Endothelial cell of umbilical vein (primary cell): ENCODE data around the gene SGSH. TPM values are rescaled to one million over a fixed set of nuclear protein-coding genes. Genes with fewer than 3 reads are reported as not detected.

Experiments
- BruUV-seq: library from RNA; stranded (reverse); fragments of 400-500 nt; replicated peaks from 2 replicates; lab custom pipeline; 2021; lab: Mats Ljungman, UMichigan
- CTCF ChIA-PET: fragments of 300-600, 350-600 bp; sonication (Branson Sonifier 250); formaldehyde crosslinking; loops from one replicate; lab custom pipeline; 2021; ENCODE audit warnings: antibody characterized with exemption, inconsistent platforms; lab: Charles Lee
- POLR2A ChIA-PET: fragments of 300-600, 350-600 bp; sonication (Branson Sonifier 250); formaldehyde crosslinking; loops from one replicate; lab custom pipeline; 2021; ENCODE audit warnings: antibody characterized with exemption, inconsistent platforms; lab: Charles Lee
- DNase-seq: peaks from one replicate; pipeline ENCODE4 v3.0.0-alpha.2; 2011; ENCODE audit warnings: low read depth, low spot score
- FAIRE-seq: peaks from 2 replicates; lab custom pipeline; 2011; peaks lifted over from hg19 to GRCh38; lab: Jason Lieb, UNC
- H2AFZ ChIP-seq: 2 replicates; pipeline ENCODE4 v1.6.0; 2012; ENCODE audit warnings: low read depth, low read length, control low read depth, inconsistent platforms
- H3K27ac ChIP-seq: 2 replicates; pipeline ENCODE4 v1.5.1; 2011; ENCODE audit warnings: low read depth, mild to moderate bottlenecking, control low read depth, low read length, moderate library complexity; ENCODE audit not compliant: insufficient read depth
- H3K27me3 ChIP-seq, 2 experiments: 2 replicates each; pipeline versions ENCODE4 v1.6.0 to v1.6.1; 2011; ENCODE audit warnings: low read length in 2 of 2, mixed read lengths in 1 of 2; ENCODE audit not compliant: control insufficient read depth in 2 of 2, insufficient read depth in 2 of 2
- H3K36me3 ChIP-seq, 2 experiments: 2 replicates in 1 of 2; 3 replicates in 1 of 2; pipeline ENCODE4 v1.5.1; 2011; ENCODE audit warnings: low read length in 2 of 2, mild to moderate bottlenecking in 1 of 2, moderate library complexity in 1 of 2; ENCODE audit not compliant: control insufficient read depth in 2 of 2, insufficient read depth in 2 of 2; ENCODE audit errors: extremely low read depth in 1 of 2
- H3K4me1 ChIP-seq: 3 replicates; pipeline ENCODE4 v1.5.1; 2011; ENCODE audit warnings: mild to moderate bottlenecking, low read length; ENCODE audit not compliant: control insufficient read depth, insufficient read depth; ENCODE audit errors: extremely low read depth
- H3K4me2 ChIP-seq: 2 replicates; pipeline ENCODE4 v1.6.1; 2011; ENCODE audit warnings: low read length, control low read depth, mixed read lengths; ENCODE audit not compliant: insufficient read depth
- H3K4me3 ChIP-seq, 3 experiments: fragments of 200-600 bp in 1 of 3; sonication (generic), shearing (Covaris generic) in 1 of 3; replicated peaks in 1 of 3; 2 replicates each; pipeline ENCODE4 v1.5.1; 2011 to 2016; ENCODE audit warnings: control low read depth in 3 of 3, low read length in 3 of 3, mild to moderate bottlenecking in 2 of 3, inconsistent platforms in 1 of 3, low read depth in 1 of 3, moderate library complexity in 1 of 3; ENCODE audit not compliant: insufficient read depth in 1 of 3
- H3K79me2 ChIP-seq: 2 replicates; pipeline ENCODE4 v1.6.0; 2012; ENCODE audit warnings: low read length, inconsistent platforms; ENCODE audit not compliant: control insufficient read depth, insufficient read depth
- H3K9ac ChIP-seq: replicated peaks from 2 replicates; pipeline ENCODE3; 2011; ENCODE audit warnings: low read length, control low read depth; ENCODE audit not compliant: insufficient read depth; ENCODE audit errors: extremely low read depth
- H3K9me1 ChIP-seq: replicated peaks from 3 replicates; pipeline ENCODE4 v1.6.0; 2011; ENCODE audit warnings: mild to moderate bottlenecking, low read length; ENCODE audit not compliant: control insufficient read depth, insufficient read depth; ENCODE audit errors: extremely low read depth
- H3K9me3 ChIP-seq: replicated peaks from 2 replicates; pipeline ENCODE4 v1.5.1; 2012; ENCODE audit warnings: low read length, inconsistent platforms; ENCODE audit not compliant: control insufficient read depth, insufficient read depth
- H4K20me1 ChIP-seq: replicated peaks from 2 replicates; pipeline ENCODE3; 2011; ENCODE audit warnings: mild to moderate bottlenecking, low read length; ENCODE audit not compliant: control insufficient read depth, insufficient read depth; ENCODE audit errors: extremely low read depth
- CTCF ChIP-seq, 2 donors: IDR thresholded peaks; 1 replicate in 1 of 2; 2 replicates in 1 of 2; pipeline ENCODE4 v1.5.1; 2011; ENCODE audit warnings: low read length in 2 of 2, mild to moderate bottlenecking in 2 of 2, moderate library complexity in 2 of 2, control low read depth in 1 of 2, inconsistent platforms in 1 of 2, low read depth in 1 of 2; ENCODE audit not compliant: insufficient read depth in 1 of 2; ENCODE audit errors: extremely low read depth in 1 of 2
- EZH2 ChIP-seq: IDR thresholded peaks from 2 replicates; pipeline ENCODE4 v1.6.1; 2012; ENCODE audit warnings: borderline replicate concordance, low read depth, mild to moderate bottlenecking, moderate library complexity, low read length, inconsistent platforms; ENCODE audit not compliant: severe bottlenecking
- FOS ChIP-seq: IDR thresholded peaks from 2 replicates; pipeline ENCODE4 v1.6.1; 2011; ENCODE audit warnings: mild to moderate bottlenecking, low read length, moderate library complexity, borderline replicate concordance; ENCODE audit not compliant: insufficient read depth
- GATA2 ChIP-seq: IDR thresholded peaks from 2 replicates; pipeline ENCODE4 v1.7.0; 2011; ENCODE audit warnings: low read depth, mild to moderate bottlenecking, moderate library complexity, mixed read lengths, low read length; ENCODE audit not compliant: insufficient read length, insufficient read depth
- JUN ChIP-seq: IDR thresholded peaks from 2 replicates; pipeline ENCODE4 v1.6.1; 2011; ENCODE audit warnings: borderline replicate concordance, low read depth; ENCODE audit not compliant: insufficient read length, insufficient read depth
- MYC ChIP-seq: IDR thresholded peaks from one replicate; pipeline ENCODE4 v1.6.1; 2011; ENCODE audit warnings: mild to moderate bottlenecking, low read depth, low read length
- POLR2A ChIP-seq: IDR thresholded peaks from 2 replicates; pipeline ENCODE4 v1.6.1; 2012; ENCODE audit warnings: low read depth, mild to moderate bottlenecking, control low read depth, low read length
- POLR2AphosphoS5 ChIP-seq: IDR thresholded peaks from 2 replicates; pipeline ENCODE4 v1.6.1; 2012; ENCODE audit warnings: low read depth, mild to moderate bottlenecking, control low read depth, low read length, moderate library complexity; ENCODE audit not compliant: insufficient read depth
- dilution Hi-C: fragments of 300-500 bp; cut with MboI; formaldehyde crosslinking; loops from one replicate; pipeline ENCODE4 v1.15.0; 2019; ENCODE audit warnings: low sequenced_read_pairs; ENCODE audit not compliant: extremely low pct_ligation_motif_present
- intact Hi-C: fragments of 100-400 bp; cut with micrococcal nuclease; formaldehyde crosslinking; loops from one replicate; pipeline ENCODE4 v1.10.0; 2022
- polyA plus RNA-seq, 4 experiments: library from polyadenylated mRNA; depleted of rRNA in 3 of 4; stranded (reverse) in 3 of 4; unstranded in 1 of 4; fragments of >200 nt; gene quantifications; 2 replicates each; pipeline versions ENCODE4 v1.2.1 to v1.2.3, GENCODE V29; 2011 to 2012; ENCODE audit warnings: missing spikeins in 1 of 4
- total RNA-seq: library from RNA; stranded (reverse); gene quantifications from 2 replicates; pipeline ENCODE4 v1.2.3, GENCODE V29; 2021
- TF ChIP-seq, protein P1 (sequence below): IDR thresholded peaks from 2 replicates; pipeline ENCODE4 v1.6.1; 2011; ENCODE audit not compliant: insufficient read depth, insufficient read length

SGSH gene
- total and polyA plus RNA-seq, 2 donors (not counting 3 experiments of a cell fraction or from before 2014, with no cell fraction given) = 81.4 to 217 TPM

- ChIA-PET POLR2A (no interaction called here), CTCF (interaction anchor here (1.0 kb wide), 1 partner anchor 57 kb away, joined by 7 read pairs; no protein-coding TSS in a partner anchor)
- no peaks in the 10 kb centered on the region for H3K9me1 ChIP-seq
- no peak overlapping the region for H3K9ac ChIP-seq
- peaks cover 0 to 2% of the 10 kb centered on the region in 2 experiments for H3K36me3 ChIP-seq
- intact Hi-C loops = no loop called here
- peak in 1 of 2 donors; percentile 20 for TF ChIP-seq CTCF (IDR thresholded peaks at IDR 0.05; ENCODE audit: extremely low read depth in 1 of 2, insufficient read depth in 1 of 2, low read depth in 1 of 2, low read length in 2 of 2)
- TF ChIP-seq, protein P1, sequence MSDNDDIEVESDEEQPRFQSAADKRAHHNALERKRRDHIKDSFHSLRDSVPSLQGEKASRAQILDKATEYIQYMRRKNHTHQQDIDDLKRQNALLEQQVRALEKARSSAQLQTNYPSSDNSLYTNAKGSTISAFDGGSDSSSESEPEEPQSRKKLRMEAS = no peak
- no peak for DNase-seq
- H3K27me3 ChIP-seq = no peaks in the 10 kb centered on the region
- no peak overlapping the region for H3K27ac ChIP-seq
- no TSS peak for BruUV-seq
- no peaks in the 10 kb centered on the region for H4K20me1 ChIP-seq
- dilution Hi-C loops = no loop called here
- H3K4me1 ChIP-seq = peaks cover 19% of the 10 kb centered on the region
- no peak overlapping the region for H3K4me2 ChIP-seq
- H3K4me3 ChIP-seq = no peak overlapping the region
- FAIRE-seq = no peak
- no peaks in the 10 kb centered on the region for H3K9me3 ChIP-seq
- H3K79me2 ChIP-seq = no peaks in the 10 kb centered on the region
- H2AFZ ChIP-seq = no peak overlapping the region
These were observed 32.7 kb upstream of the SGSH start for GRCh38 chr17:80252871-80253270.

GRCh38 chr17:80251966-80252365, 31.8 kb upstream of the SGSH start:
- no peak for DNase-seq
- dilution Hi-C loops (no loop called here), intact Hi-C loops (no loop called here)
- no peaks in the 10 kb centered on the region for H4K20me1 ChIP-seq
- CTCF ChIA-PET = interaction anchor here (1.0 kb wide), 1 partner anchor 56 kb away, joined by 7 read pairs; no protein-coding TSS in a partner anchor
- H3K27ac ChIP-seq = no peak overlapping the region
- H3K4me3 ChIP-seq = no peak overlapping the region
- no peaks in the 10 kb centered on the region for H3K27me3 ChIP-seq
- peaks cover 0 to 4% of the 10 kb centered on the region in 2 experiments for H3K36me3 ChIP-seq
- no peaks in the 10 kb centered on the region for H3K9me3 ChIP-seq
- TF ChIP-seq MYC (no peak), EZH2 (no peak), POLR2AphosphoS5 (no peak), GATA2 (no peak), JUN (no peak), FOS (no peak), CTCF (IDR thresholded peaks at IDR 0.05; ENCODE audit: extremely low read depth in 1 of 2, insufficient read depth in 1 of 2, low read depth in 1 of 2, low read length in 2 of 2) (no peak), POLR2A (no peak)
- TF ChIP-seq, protein P1 = no peak
- H2AFZ ChIP-seq = no peak overlapping the region
- no peak overlapping the region for H3K4me2 ChIP-seq
- POLR2A ChIA-PET = no interaction called here
- no peak for FAIRE-seq
- H3K9ac ChIP-seq = no peak overlapping the region
- peaks cover 17% of the 10 kb centered on the region for H3K4me1 ChIP-seq
- no peaks in the 10 kb centered on the region for H3K9me1 ChIP-seq
- BruUV-seq = no TSS peak
- no peaks in the 10 kb centered on the region for H3K79me2 ChIP-seq
